ENCODE data around the gene UEVLD.

GRCh38 chr11:18633256-18634139 lies 45.0 kb upstream of the UEVLD start:
- no peak for TF ChIP-seq CTCF (conservative IDR thresholded peaks at IDR 0.05)
- TF ChIP-seq EZH2 (IDR thresholded peaks at IDR 0.05; ENCODE audit: low read depth): no peak

Measured in PC-9 (cell line).